Stomach (tissue), 4 donors: Measurements from ENCODE around the gene SNX32.

Experiments
- EP300 ChIP-seq: sonication (generic); formaldehyde crosslinking; IDR thresholded peaks from one replicate; pipeline ENCODE4 v1.6.1; 2017; ENCODE audit warnings: antibody characterized with exemption
- POLR2AphosphoS5 ChIP-seq, 3 donors: sonication (generic); formaldehyde crosslinking; IDR thresholded peaks; one replicate each; pipeline ENCODE4 v1.6.1; 2016; ENCODE audit warnings: antibody characterized with exemption in 3 of 3

- no peak for TF ChIP-seq EP300
- TF ChIP-seq POLR2AphosphoS5 (IDR thresholded peaks at IDR 0.05) = no peak
These were observed 49.4 kb downstream of the SNX32 start for GRCh38 chr11:65883058-65883761.
